DLD1 (cell line): Measurements from ENCODE around the gene SLC26A2.

Experiments used
- in situ Hi-C: cut with HindIII; loops from 2 replicates; pipeline ENCODE4 v1.10.0; 2017; ENCODE audit warnings: low sequenced_read_pairs

The SLC26A2 gene

GRCh38 chr5:149960272-149961185 is at the start of gene SLC26A2:
SLC26A2 (plus strand) TSS chr5:149960758; CDS start chr5:149977653, 16,895 bp downstream.
- in situ Hi-C loops = no loop called here

DNA sequence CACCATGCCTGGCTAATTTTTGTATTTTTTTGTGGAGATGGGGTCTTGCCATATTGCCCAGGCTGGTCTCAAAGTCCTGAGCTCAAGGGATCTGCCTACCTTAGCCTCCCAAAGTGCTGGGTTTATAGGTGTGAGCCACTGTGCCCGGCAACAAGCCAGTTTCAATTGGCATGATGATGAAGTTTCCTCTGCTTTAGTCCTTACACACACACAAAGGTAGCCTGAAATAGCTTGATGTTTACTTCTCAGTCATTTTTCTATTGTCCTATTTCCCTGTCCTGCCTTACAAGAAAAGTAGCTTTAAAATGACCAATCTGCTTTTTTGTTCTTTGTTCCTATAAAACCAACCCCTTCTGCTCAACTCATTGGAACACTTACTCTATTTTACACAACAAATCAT is 49.5 kb upstream of the SLC26A2 start:
- in situ Hi-C loops = no loop called here

- in situ Hi-C loops = no loop called here
Observed at GRCh38 chr5:149912226-149912871, 48.2 kb upstream of the SLC26A2 start.

- in situ Hi-C loops = no loop called here
Observed at GRCh38 chr5:149913436-149914419, 46.8 kb upstream of the SLC26A2 start.

DNA sequence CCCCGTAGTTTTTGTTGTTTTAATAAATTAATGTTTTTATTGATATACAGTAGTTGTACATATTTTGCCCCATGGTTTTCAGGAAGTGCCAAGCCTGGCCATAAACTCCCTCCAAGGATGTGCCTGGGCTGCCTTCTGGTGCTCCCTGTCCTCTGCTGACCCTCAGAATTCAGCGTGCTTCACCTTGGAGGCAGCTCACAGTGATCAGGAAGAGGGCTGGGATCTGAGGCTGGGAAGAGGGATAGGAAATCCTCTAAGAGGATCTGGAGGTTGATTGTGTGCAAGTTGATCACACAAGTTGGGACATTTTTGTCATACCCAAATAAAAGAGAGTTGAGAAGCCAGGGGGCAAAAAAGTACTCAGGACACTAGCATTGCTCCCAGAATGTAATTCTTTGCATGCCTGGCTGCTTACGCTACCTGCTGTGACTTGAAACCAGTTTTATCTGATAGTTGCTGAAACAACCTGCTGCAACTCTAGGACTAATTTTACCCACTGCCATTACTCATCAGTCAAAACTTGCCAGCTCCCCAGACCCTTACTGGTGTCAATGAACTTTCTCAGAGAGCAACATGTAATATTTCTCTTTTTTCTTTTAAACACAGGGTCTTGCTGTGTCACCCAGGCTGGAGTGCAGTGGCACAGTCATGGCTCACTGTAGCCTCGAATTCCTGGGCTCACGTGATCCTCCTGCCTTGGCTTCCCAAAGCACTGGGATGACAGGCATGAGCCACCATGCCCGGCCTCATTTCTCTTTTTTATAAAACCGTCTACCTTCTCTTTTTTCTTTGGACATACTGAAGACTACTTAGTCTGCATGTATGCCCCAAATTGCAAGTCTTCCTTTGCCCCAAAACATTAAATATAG is 44.9 kb upstream of the SLC26A2 start:
- in situ Hi-C loops = no loop called here

DNA sequence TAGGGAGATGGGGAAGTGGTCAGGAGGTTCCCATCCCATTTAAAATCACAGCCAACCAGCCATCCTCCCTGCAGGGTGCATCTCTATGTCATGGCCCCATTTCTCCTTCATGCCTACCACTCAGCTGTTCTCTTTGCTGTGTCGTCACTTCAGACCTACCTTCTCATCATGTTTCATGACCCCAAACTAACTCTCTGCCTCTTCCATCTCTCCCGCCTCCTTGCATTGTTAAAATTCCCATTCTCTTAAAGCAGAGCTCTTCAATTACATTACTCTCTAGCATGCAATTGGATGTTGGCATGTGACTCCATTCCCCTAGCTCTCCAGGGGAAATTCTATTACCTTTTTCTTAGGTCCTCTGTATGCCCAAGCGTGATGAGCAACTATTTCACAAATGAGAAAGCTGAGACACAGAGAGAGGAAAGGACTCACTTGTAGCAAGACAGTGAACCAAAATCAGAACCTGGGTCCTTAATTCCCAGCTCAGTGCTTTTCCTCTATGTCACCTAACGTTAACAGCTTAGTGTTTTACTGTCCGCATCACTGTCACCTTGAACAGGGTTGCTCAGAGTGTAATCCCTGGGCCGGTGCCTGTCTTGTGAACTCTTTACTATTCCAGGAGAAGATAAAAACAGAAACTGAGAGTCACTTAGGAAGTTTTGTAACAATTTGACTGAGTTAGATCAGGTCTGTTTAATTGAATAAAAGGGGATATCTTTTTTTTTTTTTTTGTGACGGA is 44.1 kb upstream of the SLC26A2 start:
- in situ Hi-C loops = no loop called here

- in situ Hi-C loops = no loop called here
Observed at GRCh38 chr5:149917073-149917676, 43.4 kb upstream of the SLC26A2 start.

DNA sequence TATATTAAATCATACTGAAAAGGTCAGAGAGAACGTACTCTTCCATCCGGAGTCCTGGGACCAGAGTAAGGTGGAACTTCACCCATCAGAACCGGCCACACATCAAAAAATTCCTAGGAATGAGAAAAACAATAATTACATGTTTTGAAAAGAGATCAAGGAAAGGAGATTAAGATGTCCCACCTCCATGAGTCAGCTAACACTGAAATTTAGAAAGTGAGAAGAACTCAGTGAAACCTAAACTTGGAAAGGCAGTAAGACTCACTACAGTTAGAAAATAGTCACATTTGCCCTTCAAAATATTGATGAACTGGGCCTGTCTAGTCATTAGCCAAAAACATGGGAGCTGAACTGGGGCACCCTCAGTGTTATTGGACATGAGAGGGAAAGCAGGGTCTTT is 39.0 kb upstream of the SLC26A2 start:
- in situ Hi-C loops = no loop called here

GRCh38 chr5:149922950-149923349 is 37.6 kb upstream of the SLC26A2 start:
- in situ Hi-C loops = no loop called here

DNA sequence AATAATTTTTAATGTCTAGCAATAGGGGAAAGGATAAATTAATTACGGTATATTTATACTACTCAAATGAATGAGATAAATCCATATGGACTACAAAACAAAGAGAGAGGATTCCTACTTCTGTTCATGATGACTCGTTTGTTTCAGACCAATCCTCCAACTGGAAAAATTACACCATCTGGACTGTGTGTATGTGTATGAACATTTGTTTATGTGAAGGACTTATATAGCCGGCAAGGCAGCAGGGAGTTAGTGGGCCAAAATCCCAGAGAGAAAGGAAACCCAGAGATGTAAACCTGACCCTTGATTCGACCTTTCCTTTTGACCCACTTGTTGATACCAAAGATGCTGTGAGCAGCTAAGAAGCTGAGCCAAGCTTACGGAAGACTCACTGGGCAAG is 36.1 kb upstream of the SLC26A2 start:
- in situ Hi-C loops = no loop called here

DNA sequence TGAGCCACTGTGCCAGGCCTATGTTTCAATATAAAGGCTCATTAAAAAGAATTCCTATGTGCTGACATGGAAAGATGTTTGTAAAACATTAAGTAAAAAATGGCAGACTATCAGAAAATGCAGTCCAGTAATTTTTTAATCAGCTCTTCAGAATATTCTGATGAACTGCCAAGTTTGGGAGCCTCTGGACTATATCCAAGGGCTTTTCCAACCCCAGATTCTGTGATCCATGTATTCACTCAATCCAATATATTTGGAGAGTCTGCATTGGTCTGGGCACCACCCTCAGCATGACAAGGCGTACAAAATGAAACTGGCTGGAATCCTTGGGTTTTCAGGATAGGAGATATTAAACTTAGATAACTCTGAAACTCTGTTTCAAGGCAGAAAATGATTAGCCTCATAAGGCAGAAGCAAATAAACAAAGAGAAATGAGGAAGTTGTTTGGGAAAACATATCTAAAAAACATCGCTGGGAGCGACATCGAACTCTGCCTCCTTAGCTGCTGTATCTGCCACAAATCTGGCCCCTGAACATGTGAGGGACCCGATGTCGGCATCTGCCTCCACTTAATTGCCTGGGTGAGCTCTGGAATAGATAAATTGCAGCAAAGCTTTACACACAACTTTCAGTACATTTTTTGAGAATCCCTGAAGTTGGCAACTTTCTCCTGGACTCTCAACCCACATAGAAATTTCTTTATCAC is 30.4 kb upstream of the SLC26A2 start:
- in situ Hi-C loops = no loop called here

GRCh38 chr5:149930749-149931574 is 29.6 kb upstream of the SLC26A2 start:
- in situ Hi-C loops = no loop called here

GRCh38 chr5:149931992-149932436 is 28.5 kb upstream of the SLC26A2 start:
- in situ Hi-C loops = no loop called here

GRCh38 chr5:149932445-149933350 is 27.9 kb upstream of the SLC26A2 start:
- in situ Hi-C loops = no loop called here

- in situ Hi-C loops = no loop called here
Observed at GRCh38 chr5:149935431-149935901, 25.1 kb upstream of the SLC26A2 start.

GRCh38 chr5:149936044-149936699 is 24.4 kb upstream of the SLC26A2 start:
- in situ Hi-C loops = no loop called here
